Mesenchymal stem cell (in vitro differentiated cells and primary cell): Measurements from ENCODE around the gene CAPZA2.

Experiments used
- DNase-seq: peaks from one replicate; pipeline ENCODE4 v3.0.0-alpha.2; 2013
- H2AFZ ChIP-seq: one replicate; pipeline ENCODE4 v1.6.1; 2013; ENCODE audit warnings: low read depth, mild to moderate bottlenecking, control low read depth, inconsistent platforms, low read length, moderate library complexity
- H2AK5ac ChIP-seq: 2 replicates; pipeline ENCODE4 v1.6.1; 2013; ENCODE audit warnings: low read length, moderate library complexity, mild to moderate bottlenecking, inconsistent platforms; ENCODE audit not compliant: severe bottlenecking
- H2BK120ac ChIP-seq: one replicate; pipeline ENCODE4 v1.6.1; 2013; ENCODE audit warnings: low read depth, mild to moderate bottlenecking, inconsistent platforms, low read length, moderate library complexity
- H2BK12ac ChIP-seq, 2 experiments: one replicate each; pipeline ENCODE4 v1.6.1; 2013; ENCODE audit warnings: inconsistent platforms in 2 of 2, low read length in 2 of 2, mild to moderate bottlenecking in 2 of 2, moderate library complexity in 2 of 2, control low read depth in 1 of 2
- H2BK15ac ChIP-seq: one replicate; pipeline ENCODE4 v1.6.1; 2013; ENCODE audit warnings: mild to moderate bottlenecking, low read depth, inconsistent platforms; ENCODE audit not compliant: poor library complexity, severe bottlenecking
- H2BK5ac ChIP-seq: 2 replicates; pipeline ENCODE4 v1.6.1; 2013; ENCODE audit warnings: low read depth, mild to moderate bottlenecking, low read length, control low read depth, inconsistent platforms; ENCODE audit not compliant: poor library complexity, severe bottlenecking
- H3K14ac ChIP-seq, 2 experiments: one replicate each; pipeline ENCODE4 v1.6.1; 2013; ENCODE audit warnings: inconsistent platforms in 2 of 2, low read length in 2 of 2, control low read depth in 1 of 2, mild to moderate bottlenecking in 1 of 2, moderate library complexity in 1 of 2
- H3K18ac ChIP-seq, 2 experiments: one replicate each; pipeline ENCODE4 v1.6.1; 2013; ENCODE audit warnings: inconsistent platforms in 2 of 2, low read length in 2 of 2, control low read depth in 1 of 2, low read depth in 1 of 2, mild to moderate bottlenecking in 1 of 2
- H3K23ac ChIP-seq, 2 experiments: one replicate each; pipeline ENCODE4 v1.6.1; 2013; ENCODE audit warnings: inconsistent platforms in 2 of 2, low read length in 2 of 2, mild to moderate bottlenecking in 2 of 2, moderate library complexity in 2 of 2, control low read depth in 1 of 2
- H3K27ac ChIP-seq: 2 replicates; pipeline ENCODE4 v1.5.1; 2013; ENCODE audit warnings: mild to moderate bottlenecking, moderate library complexity, low read length, control low read depth, inconsistent platforms; ENCODE audit not compliant: poor library complexity, severe bottlenecking
- H3K27me3 ChIP-seq, 2 experiments: 2 replicates each; pipeline versions ENCODE4 v1.6.1 to v1.7.0; 2013; ENCODE audit warnings: low read length in 2 of 2, mild to moderate bottlenecking in 2 of 2, moderate library complexity in 2 of 2, control low read depth in 1 of 2, inconsistent platforms in 1 of 2; ENCODE audit not compliant: control insufficient read depth in 1 of 2, insufficient read depth in 1 of 2
- H3K36me3 ChIP-seq, 2 experiments: 2 replicates each; pipeline versions ENCODE4 v1.6.1 to v1.7.0; 2013; ENCODE audit warnings: low read length in 2 of 2, control low read depth in 1 of 2, inconsistent platforms in 1 of 2, low read depth in 1 of 2, mild to moderate bottlenecking in 1 of 2; ENCODE audit not compliant: insufficient read depth in 2 of 2, control insufficient read depth in 1 of 2
- H3K4ac ChIP-seq, 2 experiments: one replicate each; pipeline ENCODE4 v1.6.1; 2013; ENCODE audit warnings: inconsistent platforms in 2 of 2, low read length in 2 of 2, mild to moderate bottlenecking in 2 of 2, moderate library complexity in 2 of 2, control low read depth in 1 of 2, low read depth in 1 of 2
- H3K4me1 ChIP-seq: 2 replicates; pipeline ENCODE4 v1.6.1; 2013; ENCODE audit warnings: low read depth, low read length, control low read depth; ENCODE audit not compliant: control insufficient read depth, insufficient read depth
- H3K4me2 ChIP-seq: 2 replicates; pipeline ENCODE4 v1.6.1; 2013; ENCODE audit warnings: low read length, mild to moderate bottlenecking, inconsistent platforms; ENCODE audit not compliant: poor library complexity, severe bottlenecking
- H3K4me3 ChIP-seq, 2 experiments: 2 replicates each; pipeline versions ENCODE4 v1.5.1 to v1.7.0; 2013; ENCODE audit warnings: low read length in 2 of 2, mild to moderate bottlenecking in 2 of 2, control low read depth in 1 of 2, low read depth in 1 of 2; ENCODE audit not compliant: insufficient read depth in 1 of 2
- H3K79me1 ChIP-seq: replicated peaks from 2 replicates; pipeline ENCODE4 v1.6.1; 2013; ENCODE audit warnings: mild to moderate bottlenecking, control low read depth, low read length, inconsistent platforms; ENCODE audit not compliant: poor library complexity, severe bottlenecking
- H3K9ac ChIP-seq: 2 replicates; pipeline ENCODE4 v1.7.0; 2013; ENCODE audit warnings: mild to moderate bottlenecking, low read length, moderate library complexity
- H3K9me3 ChIP-seq: 2 replicates; pipeline ENCODE4 v1.7.0; 2013; ENCODE audit warnings: mild to moderate bottlenecking, low read length; ENCODE audit not compliant: control insufficient read depth
- H4K8ac ChIP-seq: one replicate; pipeline ENCODE4 v1.6.1; 2013; ENCODE audit warnings: inconsistent platforms, mild to moderate bottlenecking, low read length, moderate library complexity
- H4K91ac ChIP-seq: one replicate; pipeline ENCODE4 v1.6.1; 2013; ENCODE audit warnings: mild to moderate bottlenecking, low read length, inconsistent platforms
- WGBS: methylation state at CpG from one replicate; pipeline ENCODE4 v1.1.7; 2013; ENCODE audit warnings: mixed read lengths; 5-methylcytosine and 5-hydroxymethylcytosine counted together

Gene CAPZA2

GRCh38 chr7:116829041-116829440, 33.3 kb upstream of the CAPZA2 start:
- 92% methylated on average over 3 of the region's 3 CpGs for WGBS
- Histone ChIP-seq H2BK5ac (no peak overlapping the region), H2AK5ac (no peak overlapping the region), H3K79me1 (no peaks in the 10 kb centered on the region), H3K4ac (no peak overlapping the region), H4K91ac (no peak overlapping the region), H2AFZ (no peak overlapping the region), H3K14ac (no peak overlapping the region), H3K27me3 (no peaks in the 10 kb centered on the region), H2BK12ac (no peak overlapping the region), H3K4me2 (no peak overlapping the region), H4K8ac (no peak overlapping the region), H3K4me3 (no peak overlapping the region), H3K18ac (no peak overlapping the region), H3K9me3 (peaks cover 4% of the 10 kb centered on the region), H3K27ac (no peak overlapping the region), H3K36me3 (no peaks in the 10 kb centered on the region), H3K23ac (no peak overlapping the region), H2BK15ac (no peak overlapping the region), H3K9ac (no peak overlapping the region), H3K4me1 (no peaks in the 10 kb centered on the region), H2BK120ac (no peak overlapping the region)
- DNase-seq, result no peak

- Histone ChIP-seq H3K27me3 (no peaks in the 10 kb centered on the region), H4K8ac (no peak overlapping the region), H3K23ac (no peak overlapping the region), H3K4ac (no peak overlapping the region), H3K9ac (no peak overlapping the region), H3K9me3 (no peaks in the 10 kb centered on the region), H3K4me3 (no peak overlapping the region), H3K18ac (no peak overlapping the region), H2AK5ac (no peak overlapping the region), H3K14ac (no peak overlapping the region), H4K91ac (no peak overlapping the region), H2BK120ac (no peak overlapping the region), H2BK12ac (no peak overlapping the region), H2AFZ (no peak overlapping the region), H2BK15ac (no peak overlapping the region), H3K36me3 (no peaks in the 10 kb centered on the region), H3K4me1 (no peaks in the 10 kb centered on the region), H3K4me2 (no peak overlapping the region), H2BK5ac (no peak overlapping the region), H3K79me1 (no peaks in the 10 kb centered on the region), H3K27ac (no peak overlapping the region)
- DNase-seq, result no peak
Observed at GRCh38 chr7:116829493-116829892, 32.9 kb upstream of the CAPZA2 start.

- Histone ChIP-seq H2BK5ac (no peak overlapping the region), H3K9ac (no peak overlapping the region), H3K23ac (no peak overlapping the region), H2BK12ac (no peak overlapping the region), H3K79me1 (no peaks in the 10 kb centered on the region), H4K8ac (no peak overlapping the region), H2BK15ac (no peak overlapping the region), H2AFZ (no peak overlapping the region), H3K36me3 (no peaks in the 10 kb centered on the region), H3K4me1 (no peaks in the 10 kb centered on the region), H4K91ac (no peak overlapping the region), H3K27ac (no peak overlapping the region), H3K9me3 (no peaks in the 10 kb centered on the region), H3K18ac (no peak overlapping the region), H3K4ac (no peak overlapping the region), H3K4me2 (no peak overlapping the region), H3K27me3 (no peaks in the 10 kb centered on the region), H2BK120ac (no peak overlapping the region), H3K14ac (no peak overlapping the region), H2AK5ac (no peak overlapping the region), H3K4me3 (no peak overlapping the region)
- whole genome bisulfite sequencing, result 100% methylated on average over 1 of the region's 2 CpGs
- no peak for DNase-seq
Observed at GRCh38 chr7:116832692-116833091, 29.7 kb upstream of the CAPZA2 start.

- Histone ChIP-seq H3K4ac (no peak overlapping the region), H2BK120ac (no peak overlapping the region), H3K9ac (no peak overlapping the region), H3K14ac (no peak overlapping the region), H4K91ac (no peak overlapping the region), H3K23ac (no peak overlapping the region), H3K27me3 (no peaks in the 10 kb centered on the region), H2BK12ac (no peak overlapping the region), H3K79me1 (no peaks in the 10 kb centered on the region), H3K9me3 (no peaks in the 10 kb centered on the region), H2AFZ (no peak overlapping the region), H4K8ac (no peak overlapping the region), H2BK5ac (no peak overlapping the region), H3K18ac (no peak overlapping the region), H3K27ac (no peak overlapping the region), H3K4me2 (no peak overlapping the region), H3K4me3 (no peak overlapping the region), H3K36me3 (no peaks in the 10 kb centered on the region), H3K4me1 (no peaks in the 10 kb centered on the region), H2AK5ac (no peak overlapping the region), H2BK15ac (no peak overlapping the region)
- no peak for DNase-seq
- WGBS, result 87% methylated on average over 7 of the region's 9 CpGs
Observed at GRCh38 chr7:116834815-116835504, 27.4 kb upstream of the CAPZA2 start.
